Measurements from ENCODE around the gene COL7A1.

Gene COL7A1

DNA sequence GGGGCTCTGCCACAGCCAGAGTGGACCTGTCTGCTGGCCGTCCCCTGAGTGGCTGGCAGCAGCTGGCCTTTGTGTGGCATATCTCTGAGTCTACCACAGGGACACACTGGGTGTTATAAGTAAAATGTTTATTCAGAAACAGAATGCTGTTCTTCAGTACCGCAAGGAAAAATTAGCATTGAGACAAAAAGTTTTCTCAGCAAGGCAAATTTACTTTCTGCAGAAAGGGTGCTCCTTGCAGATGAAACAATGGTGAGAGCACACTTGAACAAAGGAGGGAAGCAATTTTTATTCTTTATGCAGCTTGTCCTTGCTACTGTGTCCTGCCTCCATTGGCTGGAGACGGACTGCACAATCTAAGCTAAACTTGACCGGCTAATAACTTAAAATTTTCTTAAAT, 22.4 kb upstream of the COL7A1 start:
- no peak for DNase-seq

- no peak for DNase-seq
These were observed 18.9 kb upstream of the COL7A1 start for GRCh38 chr3:48614044-48614443.

DNA sequence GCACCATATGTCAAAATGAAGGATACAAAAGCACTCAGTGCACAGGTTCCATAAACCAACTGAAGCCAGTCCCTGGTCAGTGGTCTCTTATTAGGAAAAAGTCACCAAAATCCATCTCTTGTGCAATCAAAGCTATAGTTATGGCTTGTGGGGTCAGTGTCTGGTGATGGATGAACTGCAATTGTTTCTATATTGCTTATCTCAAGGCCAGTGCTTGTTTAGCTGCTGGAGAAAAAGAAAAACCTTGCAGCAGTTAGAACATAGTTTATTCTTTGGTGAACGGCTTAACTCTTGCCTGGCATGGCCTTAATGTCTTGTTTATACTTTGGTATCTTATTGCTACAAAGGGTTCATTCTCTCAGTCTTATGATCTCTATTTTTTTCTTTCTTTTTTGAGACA, 17.2 kb upstream of the COL7A1 start:
- no peak for DNase-seq

DNA sequence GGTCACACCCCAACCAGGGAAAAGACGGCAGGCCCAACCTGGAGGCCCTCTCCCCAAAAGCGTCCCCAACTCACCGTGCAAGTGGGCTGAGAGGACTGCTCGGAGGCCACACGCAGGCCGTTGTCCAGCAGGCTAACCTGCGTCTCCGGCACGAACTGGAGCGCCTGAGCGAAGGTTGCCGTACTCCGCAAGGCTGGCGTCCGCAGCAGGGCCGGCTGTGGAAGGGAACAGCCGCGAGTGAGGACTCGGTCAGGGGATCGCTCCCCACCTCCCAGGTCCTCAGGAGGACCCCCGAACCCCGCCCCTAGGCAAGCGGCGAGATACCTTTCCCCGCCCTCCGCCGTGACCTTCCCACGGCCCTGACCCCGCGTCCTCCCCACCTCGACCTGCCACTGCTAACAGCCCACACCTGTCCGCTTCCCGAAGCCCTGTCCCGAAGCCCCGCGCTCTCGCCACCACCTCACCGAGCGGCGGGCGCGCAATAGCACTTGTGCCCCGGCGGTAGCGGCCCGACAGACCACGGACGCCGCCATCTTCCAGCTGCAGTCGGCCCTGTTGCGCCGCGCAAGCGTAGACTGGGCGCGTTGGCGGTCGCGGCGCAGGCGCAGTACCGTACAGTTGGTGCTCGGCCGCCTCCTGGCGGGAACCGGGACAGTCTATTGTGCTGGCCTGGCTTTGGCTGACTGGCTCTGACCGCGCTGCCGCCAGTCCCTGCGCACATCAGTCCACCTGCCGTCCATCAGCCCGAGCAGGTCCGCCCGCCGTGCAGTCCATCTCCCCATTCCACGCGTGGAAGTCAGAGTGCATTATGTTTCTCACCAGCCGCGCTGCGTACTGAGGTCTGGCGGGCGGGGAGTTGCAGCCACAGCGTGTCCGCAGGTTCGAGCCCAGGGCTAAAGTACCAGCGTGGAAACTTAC, 14.2 kb upstream of the COL7A1 start, which contains the start of gene UQCRC1:
Gene UQCRC1, minus strand, starts transcription at position 559 of the 918 bp plus-strand sequence. Its CDS starts 26 bp downstream, at position 533.
- DNase-seq, result peak; percentile 91 to 94

DNA sequence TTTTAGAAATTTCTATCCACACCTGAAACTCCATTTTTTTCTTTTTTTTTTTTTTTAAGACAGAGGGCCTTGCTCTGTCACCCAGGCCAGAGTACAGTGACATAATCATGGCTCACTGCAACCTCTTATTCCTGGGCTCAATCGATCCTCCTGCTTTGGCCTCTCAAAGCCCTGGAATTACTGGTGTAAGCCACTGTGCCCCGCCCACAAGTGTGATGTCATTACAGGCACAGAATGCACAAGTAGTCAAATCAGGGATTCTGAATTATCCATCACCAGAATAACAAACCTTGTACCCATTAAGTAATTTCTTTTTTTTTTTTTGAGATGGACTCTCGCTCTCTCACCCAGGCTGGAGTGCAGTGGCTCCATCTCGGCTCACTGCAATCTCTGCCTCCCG, 12.4 kb upstream of the COL7A1 start:
- peak in 1 of 2 donors; percentile 46 for DNase-seq

GRCh38 chr3:48601622-48601994, 6.5 kb upstream of the COL7A1 start:
- DNase-seq, result no peak

DNA sequence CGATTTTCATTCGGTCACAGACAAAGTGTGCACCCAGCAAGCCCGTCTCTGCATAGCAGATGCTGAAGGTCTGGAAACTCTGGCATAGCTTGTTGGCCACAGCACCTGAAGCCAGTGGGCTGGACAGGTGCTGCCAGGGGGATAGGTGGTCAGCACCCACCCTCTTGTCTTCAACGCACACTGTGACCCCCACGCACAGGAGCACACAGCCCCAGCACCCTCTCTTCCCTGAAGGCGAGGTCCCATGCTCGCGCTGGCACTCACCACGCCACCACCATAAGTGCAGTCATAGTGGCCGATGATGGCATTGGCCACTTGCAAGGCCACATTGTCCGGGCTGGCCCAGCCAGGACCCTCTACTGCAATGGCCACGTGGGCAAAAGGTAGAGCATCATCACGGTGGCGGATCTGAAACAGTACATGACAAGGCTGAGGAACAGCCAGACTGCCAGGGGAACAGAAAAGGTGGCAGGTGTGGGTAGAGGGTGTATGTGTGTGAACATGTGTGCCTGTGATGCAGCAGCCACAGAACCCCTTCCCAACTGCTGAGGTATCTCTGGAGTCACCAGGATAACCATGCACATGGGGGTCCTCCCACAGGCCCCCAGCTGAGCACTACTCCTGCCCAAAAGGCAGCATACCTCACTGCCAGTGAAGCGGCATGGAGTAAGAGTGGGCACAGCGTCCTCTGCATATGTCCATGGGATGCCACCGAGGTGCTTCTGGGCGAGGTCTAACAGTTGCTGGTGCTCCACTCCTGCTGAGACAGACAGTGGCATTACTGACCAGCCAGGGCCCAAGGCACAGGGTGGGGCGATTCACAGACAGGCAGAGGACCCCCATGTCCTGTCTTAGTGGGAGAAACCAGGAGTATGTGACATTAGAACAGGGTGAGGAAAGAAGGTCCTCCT, 5.8 kb upstream of the COL7A1 start:
- no peak for DNase-seq

DNA sequence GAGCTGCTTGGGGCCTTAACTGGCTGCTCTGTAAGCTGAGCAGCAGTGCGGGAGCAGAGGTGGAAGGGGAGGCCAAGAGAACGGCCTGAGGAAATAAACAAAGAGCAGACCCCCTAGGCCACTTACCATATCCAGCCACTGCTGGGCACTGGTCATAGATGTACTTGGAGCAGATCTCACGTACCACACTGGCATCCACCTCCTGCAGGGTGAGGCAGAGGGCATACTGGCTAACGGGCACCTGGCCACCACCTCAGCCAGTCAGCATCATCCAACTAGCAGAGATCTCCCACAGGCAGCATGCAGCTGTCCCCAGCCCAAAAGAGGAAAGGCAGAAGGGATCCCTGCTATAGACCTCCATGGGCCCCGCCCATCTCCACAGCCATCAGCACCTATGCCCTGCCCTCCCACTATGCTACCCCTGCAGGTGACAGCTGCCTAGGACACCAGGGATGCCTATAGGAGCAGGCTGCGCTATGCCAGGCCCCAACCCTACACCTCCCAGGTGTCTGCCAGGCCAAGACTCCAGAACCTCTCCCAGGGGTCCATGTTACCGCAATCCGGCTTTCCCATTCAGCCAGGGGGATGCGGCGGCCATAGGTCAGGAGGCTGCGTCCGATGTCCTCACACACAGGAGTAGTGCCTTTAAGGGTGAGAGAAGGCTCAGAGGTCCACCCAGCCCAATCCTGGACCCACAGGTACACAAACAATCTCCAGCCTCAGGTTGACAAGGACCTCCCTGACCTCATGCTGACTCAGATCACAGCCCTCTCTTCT, 4.6 kb upstream of the COL7A1 start:
- no peak for DNase-seq

- no peak for DNase-seq
These were observed 4.0 kb upstream of the COL7A1 start for GRCh38 chr3:48599077-48599501.

DNA sequence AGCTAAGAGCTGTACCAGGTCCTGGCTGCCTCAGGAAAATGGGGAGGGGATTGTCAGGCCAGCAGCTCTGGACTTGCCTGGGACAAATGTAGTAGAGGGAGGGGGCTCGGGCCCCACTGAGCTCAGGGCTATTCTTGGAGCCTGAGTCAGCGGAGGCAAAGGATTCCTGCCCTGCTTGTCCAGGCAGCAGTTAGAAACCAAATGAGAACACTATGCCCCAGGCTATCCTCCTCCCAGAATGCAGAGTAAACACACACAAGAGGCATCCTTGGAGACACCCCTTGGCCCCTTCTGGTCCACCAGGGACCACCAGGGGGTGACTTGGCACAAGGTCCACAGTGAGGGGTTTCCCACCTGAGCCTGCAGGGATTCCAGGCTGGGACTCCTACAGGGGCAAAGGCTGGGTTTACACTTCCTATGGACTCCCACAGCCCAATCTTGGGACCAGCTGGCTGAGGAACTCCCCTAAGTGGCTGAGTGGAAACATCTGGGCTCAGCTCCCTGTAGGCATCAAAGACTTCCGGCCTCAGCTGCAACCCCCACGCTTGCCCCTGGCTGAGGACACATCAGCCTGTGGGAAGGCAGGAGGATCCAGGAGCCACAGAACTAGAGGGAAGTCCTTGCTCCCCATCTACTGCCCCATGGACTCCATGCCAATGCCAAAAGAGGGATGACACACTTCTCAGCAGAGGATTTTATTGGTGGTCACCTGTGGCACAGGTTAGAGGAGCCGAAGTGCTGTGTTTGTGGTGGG, 3.4 kb upstream of the COL7A1 start:
- DNase-seq, result no peak

GRCh38 chr3:48597408-48597800, 2.3 kb upstream of the COL7A1 start:
- DNase-seq, result no peak

GRCh38 chr3:48596676-48597407, 1.7 kb upstream of the COL7A1 start:
- DNase-seq, result no peak

- no peak for DNase-seq
These were observed 1.0 kb upstream of the COL7A1 start for GRCh38 chr3:48596157-48596556.

DNA sequence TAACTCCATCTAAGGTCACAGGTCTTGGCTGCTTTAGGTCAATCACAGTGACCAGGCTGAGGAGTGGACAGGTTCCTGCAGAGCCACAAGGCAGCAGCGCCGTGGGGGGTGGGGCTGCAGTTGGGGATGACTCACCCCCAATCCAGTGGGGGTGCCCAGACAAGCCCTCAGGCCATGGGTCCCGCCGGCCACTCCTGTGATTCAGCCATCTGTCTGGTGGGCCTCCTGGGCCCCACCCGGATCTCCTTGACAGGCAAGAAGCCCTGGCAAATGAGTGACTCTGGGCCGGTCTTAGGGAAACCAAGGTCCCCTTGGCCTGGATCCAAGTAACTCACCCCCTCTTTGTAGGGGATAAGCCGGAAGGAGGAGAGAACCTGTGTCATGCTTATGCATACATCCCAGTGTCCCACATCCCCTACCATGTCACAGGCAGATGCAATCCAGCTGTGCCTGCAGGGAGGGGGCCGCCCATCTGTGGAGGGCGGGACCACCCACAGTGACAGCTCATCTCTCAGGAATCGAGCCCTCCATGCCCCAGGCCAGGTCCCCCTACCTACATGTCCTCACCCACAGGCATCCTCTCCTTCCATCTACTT, 495 bp upstream of the COL7A1 start:
- DNase-seq, result no peak

DNA sequence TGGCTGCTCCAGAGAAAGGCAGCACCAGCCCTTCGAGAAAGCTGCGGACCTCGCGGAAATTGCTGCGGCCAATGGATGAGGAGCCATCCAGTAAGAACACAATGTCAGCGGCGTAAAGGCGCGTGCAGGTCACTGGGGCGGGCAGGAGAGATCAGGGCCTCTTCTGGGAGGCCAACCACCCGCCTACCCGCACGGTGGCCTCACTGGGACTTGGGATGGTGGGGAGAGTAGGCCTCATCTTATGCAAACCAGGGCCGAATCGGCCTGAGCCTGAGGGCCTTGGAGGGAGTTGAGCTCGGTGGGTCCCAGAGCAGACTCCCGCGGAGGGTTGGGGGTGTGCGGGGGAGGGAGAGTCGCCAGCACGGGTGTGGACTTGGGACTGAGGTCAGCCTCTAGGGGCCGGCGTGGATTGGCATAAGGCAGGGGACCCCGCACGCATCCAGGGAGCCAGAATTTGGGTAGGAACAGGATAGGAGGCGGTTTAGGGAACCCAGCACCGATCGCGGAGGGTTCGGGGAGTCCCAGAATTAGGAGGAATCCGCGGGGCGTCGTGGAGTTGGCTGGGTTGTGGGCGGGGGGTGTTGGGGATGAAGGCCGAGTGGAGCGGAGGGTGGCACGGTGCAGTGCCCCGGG, 596 bp downstream of the COL7A1 start:
- DNase-seq, result no peak

DNA sequence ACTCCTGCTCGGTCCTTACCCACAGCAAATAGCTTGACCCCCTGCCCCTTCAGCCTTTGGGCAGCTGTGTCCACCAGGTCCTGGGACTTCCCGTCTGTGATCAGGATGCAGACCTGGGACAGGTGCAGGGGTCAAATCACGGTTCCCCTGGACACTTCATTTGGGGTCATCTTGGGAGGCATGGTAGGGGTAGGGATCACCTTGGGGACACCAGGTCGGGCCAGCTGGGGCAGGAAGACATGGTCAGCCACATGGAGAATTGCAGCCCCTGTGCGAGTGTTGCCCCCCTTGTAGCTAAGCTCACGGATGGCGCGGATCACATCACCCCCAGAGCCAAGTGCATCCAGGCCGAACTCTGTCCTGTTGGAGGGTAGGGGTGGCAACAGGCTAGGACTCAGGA, 1.8 kb downstream of the COL7A1 start:
- no peak for DNase-seq

DNA sequence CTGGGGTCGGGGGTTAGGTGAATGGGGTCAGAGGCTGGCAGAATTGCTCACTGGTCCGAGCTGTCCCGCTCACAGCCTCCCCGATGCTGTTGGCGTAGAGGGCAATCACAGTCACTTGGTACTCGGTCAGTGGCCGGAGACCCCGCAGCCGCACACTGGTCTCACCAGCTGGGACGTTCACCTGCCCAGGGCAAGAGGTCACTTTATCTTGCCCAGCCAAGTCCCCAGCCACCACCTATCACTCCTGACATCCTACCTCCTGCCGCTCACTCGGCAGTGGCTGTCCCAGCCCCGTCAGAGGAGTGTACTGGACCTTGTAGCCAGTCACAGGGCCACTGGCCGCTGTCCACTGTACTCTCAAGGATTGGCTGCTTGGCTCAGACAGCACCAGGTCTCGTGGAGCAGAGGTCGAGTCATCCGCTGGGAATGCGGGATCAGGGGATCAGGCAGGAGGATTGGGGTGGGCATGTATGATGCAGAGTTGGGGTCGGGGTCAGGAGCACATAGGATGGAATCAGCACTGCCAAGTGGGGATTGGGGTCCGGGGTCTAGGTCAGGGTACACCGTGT, 2.5 kb downstream of the COL7A1 start:
- no peak for DNase-seq

- no peak for DNase-seq
These were observed 3.1 kb downstream of the COL7A1 start for GRCh38 chr3:48591886-48592518.

GRCh38 chr3:48591436-48591835, 3.7 kb downstream of the COL7A1 start:
- no peak for DNase-seq

GRCh38 chr3:48588230-48588629, 6.9 kb downstream of the COL7A1 start:
- DNase-seq, result no peak

All from stimulated activated CD4-positive, alpha-beta T cell treated with anti-CD3 and anti-CD28 coated beads, Interleukin-2, amount 100 ng/mL, for 24 hours (primary cell).